Ishikawa (cell line): ENCODE measurements around the gene LAMA1.

Source experiments
- CREB1 ChIP-seq: IDR thresholded peaks from 2 replicates; pipeline ENCODE4 v1.6.1; 2012; ENCODE audit warnings: low read depth
- EGR1 ChIP-seq: IDR thresholded peaks from 2 replicates; pipeline ENCODE4 v1.6.1; 2012
- FOXM1 ChIP-seq: IDR thresholded peaks from 2 replicates; pipeline ENCODE4 v1.6.1; 2012; ENCODE audit warnings: low read depth, borderline replicate concordance
- NFIC ChIP-seq: IDR thresholded peaks from 2 replicates; pipeline ENCODE4 v1.6.1; 2012
- REST ChIP-seq: IDR thresholded peaks from 2 replicates; pipeline ENCODE4 v1.6.1; 2012; ENCODE audit warnings: low read depth, mild to moderate bottlenecking
- TAF1 ChIP-seq: IDR thresholded peaks from 2 replicates; pipeline ENCODE4 v1.6.1; 2012; ENCODE audit warnings: low read depth, mild to moderate bottlenecking
- YY1 ChIP-seq: IDR thresholded peaks from 2 replicates; pipeline ENCODE4 v1.6.1; 2012; ENCODE audit warnings: low read depth

GRCh38 chr18:6962571-6963451 lies 154.8 kb downstream of the LAMA1 start:
- TF ChIP-seq EGR1 (no peak), TAF1 (no peak), FOXM1 (no peak), YY1 (no peak), REST (no peak), NFIC (no peak), CREB1 (no peak)
